BLaER1 (cell line): ENCODE results near the gene FAM78B.
A peak's percentile ranks its signal among the peaks of the same experiment; 100 is the strongest.

Experiments
- H3K27ac ChIP-seq: shearing (Covaris generic); formaldehyde crosslinking; 2 replicates; pipeline ENCODE4 v1.8.1; 2022
- H3K27me3 ChIP-seq: shearing (Covaris generic); formaldehyde crosslinking; 2 replicates; pipeline ENCODE4 v1.8.1; 2022
- H3K36me3 ChIP-seq: shearing (Covaris generic); formaldehyde crosslinking; 2 replicates; pipeline ENCODE4 v1.8.1; 2022
- H3K4me1 ChIP-seq: shearing (Covaris generic); formaldehyde crosslinking; 2 replicates; pipeline ENCODE4 v1.8.1; 2022
- H3K4me2 ChIP-seq: shearing (Covaris generic); formaldehyde crosslinking; 2 replicates; pipeline ENCODE4 v1.8.1; 2022
- H3K4me3 ChIP-seq: shearing (Covaris generic); formaldehyde crosslinking; 2 replicates; pipeline ENCODE4 v1.8.1; 2022
- H3K9ac ChIP-seq: shearing (Covaris generic); formaldehyde crosslinking; 2 replicates; pipeline ENCODE4 v1.8.1; 2022
- H3K9me3 ChIP-seq: shearing (Covaris generic); formaldehyde crosslinking; 2 replicates; pipeline ENCODE4 v1.8.1; 2022
- H4K20me1 ChIP-seq: shearing (Covaris generic); formaldehyde crosslinking; 2 replicates; pipeline ENCODE4 v1.8.1; 2022
- Cebpa-rat ChIP-seq: shearing (Covaris generic); IDR thresholded peaks from 2 replicates; pipeline ENCODE4 v1.8.1; 2022

Gene FAM78B

GRCh38 chr1:166184012-166184411 is 17.2 kb upstream of the FAM78B start:
- Histone ChIP-seq H3K9ac (no peak overlapping the region), H3K9me3 (no peaks in the 10 kb centered on the region), H3K36me3 (no peaks in the 10 kb centered on the region), H4K20me1 (no peaks in the 10 kb centered on the region), H3K4me3 (no peak overlapping the region), H3K4me2 (no peak overlapping the region), H3K27me3 (no peaks in the 10 kb centered on the region), H3K4me1 (peaks cover 28% of the 10 kb centered on the region), H3K27ac (no peak overlapping the region)
- no peak for TF ChIP-seq Cebpa-rat

DNA sequence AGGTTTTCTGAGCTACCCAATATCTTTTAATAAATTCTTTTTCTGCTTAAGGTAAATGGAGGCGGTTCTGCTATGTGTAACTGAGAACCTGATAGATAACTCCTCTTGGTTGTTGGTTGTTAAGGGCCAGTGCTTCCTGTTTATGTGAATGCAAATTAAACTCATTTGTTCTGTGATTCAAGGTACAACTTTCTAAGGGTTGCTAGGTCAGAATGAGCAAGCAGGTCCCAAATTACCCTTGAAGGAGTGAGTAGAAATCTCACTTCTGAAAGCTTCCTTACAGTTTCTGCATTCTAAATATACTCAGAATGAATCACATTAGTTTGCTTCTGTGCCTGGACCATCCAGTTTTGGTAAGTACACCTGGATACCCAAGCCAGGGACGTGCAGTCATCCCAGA is 15.5 kb upstream of the FAM78B start:
- Histone ChIP-seq H4K20me1 (no peaks in the 10 kb centered on the region), H3K9me3 (no peaks in the 10 kb centered on the region), H3K9ac (no peak overlapping the region), H3K4me2 (no peak overlapping the region), H3K27ac (no peak overlapping the region), H3K27me3 (no peaks in the 10 kb centered on the region), H3K4me3 (no peak overlapping the region), H3K4me1 (peaks cover 40% of the 10 kb centered on the region), H3K36me3 (no peaks in the 10 kb centered on the region)
- no peak for TF ChIP-seq Cebpa-rat

DNA sequence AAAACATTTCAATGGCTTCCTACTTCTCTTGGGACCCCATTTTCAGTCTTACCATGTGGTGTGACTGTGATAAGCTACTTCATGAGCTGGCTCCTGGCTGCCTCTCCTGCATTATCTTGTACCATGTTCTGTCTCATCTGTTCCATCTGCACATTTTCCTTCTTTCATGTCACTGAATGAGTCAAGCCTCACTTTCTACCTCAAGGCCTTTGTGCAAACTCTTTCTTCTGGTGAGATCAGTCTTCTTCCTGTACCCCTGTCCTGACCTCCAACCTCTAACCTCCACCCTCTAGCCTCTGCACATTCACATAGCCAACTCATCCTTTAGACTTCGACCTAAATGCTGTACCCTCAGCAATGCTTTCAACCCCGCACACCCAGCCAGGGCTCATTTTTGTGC is 9.6 kb upstream of the FAM78B start:
- H3K36me3 ChIP-seq: no peaks in the 10 kb centered on the region
- no peak overlapping the region for H3K27ac ChIP-seq
- TF ChIP-seq Cebpa-rat: no peak
- H3K4me1 ChIP-seq: peaks cover 48% of the 10 kb centered on the region
- no peaks in the 10 kb centered on the region for H3K27me3 ChIP-seq
- no peak overlapping the region for H3K9ac ChIP-seq
- no peak overlapping the region for H3K4me3 ChIP-seq
- no peaks in the 10 kb centered on the region for H4K20me1 ChIP-seq
- H3K9me3 ChIP-seq: no peaks in the 10 kb centered on the region
- H3K4me2 ChIP-seq: no peak overlapping the region

- no peaks in the 10 kb centered on the region for H4K20me1 ChIP-seq
- TF ChIP-seq Cebpa-rat: no peak
- no peaks in the 10 kb centered on the region for H3K27me3 ChIP-seq
- H3K4me2 ChIP-seq: no peak overlapping the region
- H3K36me3 ChIP-seq: no peaks in the 10 kb centered on the region
- peaks cover 34% of the 10 kb centered on the region for H3K4me1 ChIP-seq
- H3K9me3 ChIP-seq: no peaks in the 10 kb centered on the region
- no peak overlapping the region for H3K9ac ChIP-seq
- H3K4me3 ChIP-seq: no peak overlapping the region
- H3K27ac ChIP-seq: no peak overlapping the region
Observed at GRCh38 chr1:166175032-166175431, 8.2 kb upstream of the FAM78B start.

DNA sequence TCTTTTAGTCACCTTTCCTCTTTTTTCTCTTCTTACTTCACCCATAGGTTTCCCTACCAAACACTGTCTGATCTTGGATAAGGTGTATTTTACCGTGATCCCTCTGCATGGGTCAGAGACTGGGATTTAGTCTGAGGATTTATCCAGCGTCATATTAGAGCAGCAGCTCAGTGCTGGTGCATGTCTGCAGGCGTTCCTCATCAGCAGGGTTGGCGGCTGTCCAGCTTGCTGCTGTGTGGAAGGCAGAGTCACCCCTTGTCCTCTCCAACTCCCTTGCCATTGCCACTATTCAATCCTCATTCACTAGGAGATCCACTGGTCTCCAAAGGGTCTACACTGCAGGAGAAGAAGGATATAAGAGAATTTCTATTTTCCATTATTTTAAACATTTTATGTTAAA is 7.3 kb upstream of the FAM78B start:
- Histone ChIP-seq H3K4me3 (no peak overlapping the region), H4K20me1 (no peaks in the 10 kb centered on the region), H3K9me3 (no peaks in the 10 kb centered on the region), H3K27ac (no peak overlapping the region), H3K27me3 (no peaks in the 10 kb centered on the region), H3K9ac (no peak overlapping the region), H3K36me3 (no peaks in the 10 kb centered on the region), H3K4me2 (no peak overlapping the region), H3K4me1 (peaks cover 25% of the 10 kb centered on the region)
- TF ChIP-seq Cebpa-rat: no peak

DNA sequence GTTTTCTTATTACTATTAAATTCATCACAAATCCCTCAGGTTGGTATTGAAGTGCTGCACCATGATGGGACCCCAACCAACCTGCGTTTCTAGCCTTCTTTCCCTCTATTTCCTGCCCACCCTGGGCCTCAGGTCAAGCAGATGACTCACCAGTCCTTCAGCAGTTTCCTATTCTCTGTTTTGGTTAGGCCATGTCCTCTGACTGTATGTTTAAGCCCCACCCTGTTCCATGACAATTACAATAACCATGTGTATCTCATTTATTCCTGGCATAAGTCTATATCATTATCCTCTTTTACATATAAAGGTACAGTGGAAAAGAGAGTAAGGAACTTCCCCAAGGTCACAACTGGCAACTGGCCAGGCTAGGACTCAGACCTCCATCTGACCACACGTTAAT is 5.3 kb upstream of the FAM78B start:
- peaks cover 18% of the 10 kb centered on the region for H3K4me1 ChIP-seq
- no peak overlapping the region for H3K4me3 ChIP-seq
- no peak overlapping the region for H3K4me2 ChIP-seq
- H3K27ac ChIP-seq: no peak overlapping the region
- no peaks in the 10 kb centered on the region for H3K9me3 ChIP-seq
- TF ChIP-seq Cebpa-rat: no peak
- H4K20me1 ChIP-seq: no peaks in the 10 kb centered on the region
- H3K27me3 ChIP-seq: no peaks in the 10 kb centered on the region
- H3K36me3 ChIP-seq: no peaks in the 10 kb centered on the region
- no peak overlapping the region for H3K9ac ChIP-seq

DNA sequence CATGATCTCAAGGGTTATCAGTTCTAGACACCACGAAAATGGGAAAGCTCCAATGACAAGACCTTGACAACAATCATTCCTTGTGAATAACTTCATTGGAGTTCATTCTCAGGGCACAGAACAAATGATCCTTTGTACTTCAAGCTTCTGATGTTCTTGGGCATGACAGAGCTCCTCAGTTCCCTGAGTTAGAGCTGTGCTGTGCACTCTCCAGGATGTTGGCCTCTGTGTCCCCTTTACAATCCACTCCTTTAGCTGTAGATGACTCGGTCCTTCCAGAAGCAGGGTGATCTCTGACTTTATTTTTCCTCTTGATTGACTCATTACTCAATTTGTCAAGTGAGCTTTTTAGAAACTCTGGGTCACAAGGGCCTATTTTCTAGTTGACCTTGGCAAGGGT is 3.9 kb upstream of the FAM78B start:
- Histone ChIP-seq H4K20me1 (peaks cover 5% of the 10 kb centered on the region), H3K27me3 (peaks cover 10% of the 10 kb centered on the region), H3K4me1 (peaks cover 21% of the 10 kb centered on the region), H3K9me3 (no peaks in the 10 kb centered on the region), H3K9ac (no peak overlapping the region), H3K27ac (no peak overlapping the region), H3K4me3 (no peak overlapping the region), H3K4me2 (no peak overlapping the region), H3K36me3 (no peaks in the 10 kb centered on the region)
- no peak for TF ChIP-seq Cebpa-rat

DNA sequence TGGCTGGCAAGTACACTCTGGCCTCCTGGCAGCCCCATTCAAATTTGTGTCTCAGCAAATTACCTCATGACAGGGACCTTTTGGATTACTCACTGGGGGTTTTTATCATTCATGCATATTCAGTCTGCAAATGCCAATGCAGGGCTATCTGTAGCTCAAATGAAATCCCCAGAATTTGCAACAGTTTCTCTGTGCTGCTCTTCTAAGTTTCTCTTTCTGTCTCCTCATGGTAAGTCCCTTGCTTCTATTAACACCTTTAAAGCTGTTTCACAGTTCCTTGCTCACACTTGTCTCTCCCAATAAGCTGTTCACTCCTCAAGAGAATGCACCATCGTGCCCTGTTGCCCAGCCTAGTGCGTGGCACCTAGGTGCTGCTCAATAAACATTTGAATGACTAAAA is 3.3 kb upstream of the FAM78B start:
- Histone ChIP-seq H3K4me3 (no peak overlapping the region), H3K4me1 (peaks cover 21% of the 10 kb centered on the region), H3K4me2 (no peak overlapping the region), H3K9ac (no peak overlapping the region), H4K20me1 (peaks cover 11% of the 10 kb centered on the region), H3K9me3 (no peaks in the 10 kb centered on the region), H3K27ac (no peak overlapping the region), H3K36me3 (no peaks in the 10 kb centered on the region), H3K27me3 (peaks cover 17% of the 10 kb centered on the region)
- TF ChIP-seq Cebpa-rat: no peak

DNA sequence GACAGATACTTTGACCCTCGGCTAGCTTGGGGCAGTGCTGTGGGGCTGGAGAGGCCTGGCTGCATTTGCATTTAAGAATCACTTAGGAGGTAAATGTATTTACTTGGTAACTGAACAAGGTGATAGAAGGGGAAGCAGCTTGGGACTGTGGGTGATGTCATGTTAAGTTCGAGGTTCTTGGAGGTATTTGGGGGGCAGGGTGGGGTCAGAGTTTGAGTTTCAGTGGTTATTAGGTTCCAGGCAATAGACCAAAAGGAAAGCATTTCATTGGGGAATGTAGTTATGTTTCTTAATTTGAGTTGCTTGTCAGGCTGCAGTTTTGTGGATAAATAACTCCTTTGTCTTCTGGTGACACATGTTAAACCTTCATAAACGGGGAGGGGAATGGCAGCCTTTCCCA is 2.4 kb upstream of the FAM78B start:
- no peaks in the 10 kb centered on the region for H3K9me3 ChIP-seq

DNA sequence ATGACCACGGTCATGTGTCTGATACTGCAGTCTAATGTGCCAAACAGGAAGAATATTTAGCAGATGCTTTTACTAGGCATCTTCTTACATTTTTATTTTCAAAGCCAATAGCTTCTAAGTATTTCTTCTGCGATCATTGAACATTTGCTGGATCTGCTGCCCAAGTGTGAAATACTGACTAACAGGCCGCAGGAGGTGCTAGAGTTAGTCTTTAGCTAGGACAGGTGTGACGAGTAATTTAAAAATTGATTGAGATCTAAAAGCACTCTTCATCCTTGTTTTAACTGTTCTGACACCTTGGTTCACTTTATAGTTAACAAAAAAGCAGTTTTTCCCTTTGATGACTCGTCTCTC is 748 bp upstream of the FAM78B start:
- H3K9ac ChIP-seq: no peak overlapping the region; the same call in 1 of the 2 replicates
- peak overlapping the region; percentile 86 for H3K4me2 ChIP-seq
- peaks cover 35% of the 10 kb centered on the region for H4K20me1 ChIP-seq
- H3K36me3 ChIP-seq: no peaks in the 10 kb centered on the region
- no peak for TF ChIP-seq Cebpa-rat
- H3K4me3 ChIP-seq: peak overlapping the region; percentile 77
- peaks cover 29% of the 10 kb centered on the region for H3K27me3 ChIP-seq
- peaks cover 28% of the 10 kb centered on the region for H3K4me1 ChIP-seq
- H3K27ac ChIP-seq: no peak overlapping the region
- H3K9me3 ChIP-seq: no peaks in the 10 kb centered on the region

More for the DNA sequence above, 2.4 kb upstream of the FAM78B start:
- no peak overlapping the region for H3K4me3 ChIP-seq
- H3K4me1 ChIP-seq: peaks cover 28% of the 10 kb centered on the region
- H3K36me3 ChIP-seq: no peaks in the 10 kb centered on the region
- TF ChIP-seq Cebpa-rat: no peak
- H3K4me2 ChIP-seq: no peak overlapping the region
- peaks cover 20% of the 10 kb centered on the region for H4K20me1 ChIP-seq
- H3K9ac ChIP-seq: no peak overlapping the region
- peaks cover 26% of the 10 kb centered on the region for H3K27me3 ChIP-seq
- H3K27ac ChIP-seq: no peak overlapping the region

GRCh38 chr1:166166329-166166697 is 488 bp downstream of the FAM78B start:
- Histone ChIP-seq H3K9me3 (no peaks in the 10 kb centered on the region), H3K36me3 (no peaks in the 10 kb centered on the region), H3K4me3 (peak overlapping the region; percentile 77), H3K4me1 (peaks cover 28% of the 10 kb centered on the region), H3K27me3 (peaks cover 29% of the 10 kb centered on the region), H4K20me1 (peaks cover 46% of the 10 kb centered on the region), H3K27ac (peak overlapping the region; percentile 72; the same call in 1 of the 2 replicates), H3K9ac (peak overlapping the region; percentile 74), H3K4me2 (peak overlapping the region; percentile 99)
- no peak for TF ChIP-seq Cebpa-rat
